Measurements from ENCODE around the gene PIP5K1C. TPM values are rescaled to one million over a fixed set of nuclear protein-coding genes. Genes with fewer than 3 reads are reported as not detected.
A peak's percentile ranks its signal among the peaks of the same experiment; 100 is the strongest.

Gene PIP5K1C
- total RNA-seq, 6 experiments from 2014 or later, result 73.8 to 95.6 (median 78.7) TPM

- no peaks in the 10 kb centered on the region for H3K27me3 Mint-ChIP-seq (ENCODE audit: insufficient read depth)
- H3K27ac Mint-ChIP-seq, result no peak overlapping the region
- TF ChIP-seq CTCF (IDR thresholded peaks at IDR 0.05), result no peak
- H3K4me3 Mint-ChIP-seq, result no peak overlapping the region
- DNase-seq, result no peak
- peaks cover 11% of the 10 kb centered on the region for H3K36me3 Mint-ChIP-seq (ENCODE audit: low read depth)
- H3K9me3 Mint-ChIP-seq, result no peaks in the 10 kb centered on the region
- H3K4me1 Mint-ChIP-seq (ENCODE audit: low read depth), result peaks cover 7% of the 10 kb centered on the region; the same call in 1 of the 2 replicates
These were observed 5.0 kb downstream of the PIP5K1C start for GRCh38 chr19:3695124-3695733.

GRCh38 chr19:3694361-3695123 is 5.7 kb downstream of the PIP5K1C start:
- H3K9me3 Mint-ChIP-seq, result no peaks in the 10 kb centered on the region
- H3K4me3 Mint-ChIP-seq, result no peak overlapping the region
- no peak overlapping the region for H3K27ac Mint-ChIP-seq
- no peaks in the 10 kb centered on the region for H3K27me3 Mint-ChIP-seq (ENCODE audit: insufficient read depth)
- TF ChIP-seq CTCF (IDR thresholded peaks at IDR 0.05), result no peak
- no peak for DNase-seq
- peaks cover 17% of the 10 kb centered on the region for H3K36me3 Mint-ChIP-seq (ENCODE audit: low read depth)
- H3K4me1 Mint-ChIP-seq (ENCODE audit: low read depth), result peaks cover 7% of the 10 kb centered on the region; the same call in 1 of the 2 replicates

GRCh38 chr19:3693025-3693925 is 7.0 kb downstream of the PIP5K1C start:
- no peak for DNase-seq
- Mint-ChIP-seq H3K4me1 (ENCODE audit: low read depth) (peaks cover 3% of the 10 kb centered on the region; the same call in 1 of the 2 replicates), H3K36me3 (ENCODE audit: low read depth) (peaks cover 17% of the 10 kb centered on the region), H3K4me3 (no peak overlapping the region), H3K27ac (no peak overlapping the region), H3K27me3 (ENCODE audit: insufficient read depth) (no peaks in the 10 kb centered on the region), H3K9me3 (no peaks in the 10 kb centered on the region)
- TF ChIP-seq CTCF (IDR thresholded peaks at IDR 0.05), result no peak

- no peaks in the 10 kb centered on the region; the same call in 1 of the 2 replicates for H3K4me1 Mint-ChIP-seq (ENCODE audit: low read depth)
- H3K27ac Mint-ChIP-seq, result no peak overlapping the region
- no peaks in the 10 kb centered on the region for H3K9me3 Mint-ChIP-seq
- H3K36me3 Mint-ChIP-seq (ENCODE audit: low read depth), result peaks cover 17% of the 10 kb centered on the region
- peak; percentile 74 for TF ChIP-seq CTCF (IDR thresholded peaks at IDR 0.05)
- no peak overlapping the region for H3K4me3 Mint-ChIP-seq
- H3K27me3 Mint-ChIP-seq (ENCODE audit: insufficient read depth), result no peaks in the 10 kb centered on the region
- no peak for DNase-seq
These were observed 7.9 kb downstream of the PIP5K1C start for GRCh38 chr19:3692141-3693024.

- DNase-seq, result no peak
- Mint-ChIP-seq H3K36me3 (ENCODE audit: low read depth) (peaks cover 17% of the 10 kb centered on the region), H3K4me1 (ENCODE audit: low read depth) (no peaks in the 10 kb centered on the region; the same call in 1 of the 2 replicates), H3K4me3 (no peak overlapping the region), H3K27me3 (ENCODE audit: insufficient read depth) (no peaks in the 10 kb centered on the region), H3K9me3 (no peaks in the 10 kb centered on the region), H3K27ac (no peak overlapping the region)
- TF ChIP-seq CTCF (IDR thresholded peaks at IDR 0.05), result no peak
These were observed 8.5 kb downstream of the PIP5K1C start for GRCh38 chr19:3691726-3692125.
